GM20000 (cell line): ENCODE measurements around the gene PRDM1.

ENCODE experiments used
- DNase-seq: peaks from one replicate; pipeline ENCODE4 v3.0.0; 2012; ENCODE audit warnings: low spot score
- TF ChIP-seq, protein P1 (sequence below): IDR thresholded peaks from 2 replicates; pipeline ENCODE4 v1.5.1; 2012; ENCODE audit warnings: mild to moderate bottlenecking, control low read depth; ENCODE audit errors: extremely low read depth, missing control alignments

The PRDM1 gene

DNA sequence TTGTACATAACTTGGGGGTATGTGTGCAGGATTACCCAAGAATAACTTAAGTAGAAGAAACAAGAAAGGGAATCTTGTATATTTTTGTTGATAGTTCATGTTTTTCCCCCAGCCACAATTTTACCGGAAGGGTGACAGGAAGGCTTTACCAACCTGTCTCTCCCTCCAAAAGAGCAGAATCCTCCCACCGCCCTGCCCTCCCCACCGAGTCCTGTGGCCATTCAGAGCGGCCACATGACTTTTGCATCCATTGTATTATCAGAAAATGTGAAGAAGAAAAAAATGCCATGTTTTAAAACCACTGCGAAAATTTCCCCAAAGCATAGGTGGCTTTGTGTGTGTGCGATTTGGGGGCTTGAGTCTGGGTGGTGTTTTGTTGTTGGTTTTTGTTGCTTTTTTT lies 22.0 kb downstream of the PRDM1 start:
- TF ChIP-seq, protein P1, sequence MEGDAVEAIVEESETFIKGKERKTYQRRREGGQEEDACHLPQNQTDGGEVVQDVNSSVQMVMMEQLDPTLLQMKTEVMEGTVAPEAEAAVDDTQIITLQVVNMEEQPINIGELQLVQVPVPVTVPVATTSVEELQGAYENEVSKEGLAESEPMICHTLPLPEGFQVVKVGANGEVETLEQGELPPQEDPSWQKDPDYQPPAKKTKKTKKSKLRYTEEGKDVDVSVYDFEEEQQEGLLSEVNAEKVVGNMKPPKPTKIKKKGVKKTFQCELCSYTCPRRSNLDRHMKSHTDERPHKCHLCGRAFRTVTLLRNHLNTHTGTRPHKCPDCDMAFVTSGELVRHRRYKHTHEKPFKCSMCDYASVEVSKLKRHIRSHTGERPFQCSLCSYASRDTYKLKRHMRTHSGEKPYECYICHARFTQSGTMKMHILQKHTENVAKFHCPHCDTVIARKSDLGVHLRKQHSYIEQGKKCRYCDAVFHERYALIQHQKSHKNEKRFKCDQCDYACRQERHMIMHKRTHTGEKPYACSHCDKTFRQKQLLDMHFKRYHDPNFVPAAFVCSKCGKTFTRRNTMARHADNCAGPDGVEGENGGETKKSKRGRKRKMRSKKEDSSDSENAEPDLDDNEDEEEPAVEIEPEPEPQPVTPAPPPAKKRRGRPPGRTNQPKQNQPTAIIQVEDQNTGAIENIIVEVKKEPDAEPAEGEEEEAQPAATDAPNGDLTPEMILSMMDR = no peak
- no peak for DNase-seq

DNA sequence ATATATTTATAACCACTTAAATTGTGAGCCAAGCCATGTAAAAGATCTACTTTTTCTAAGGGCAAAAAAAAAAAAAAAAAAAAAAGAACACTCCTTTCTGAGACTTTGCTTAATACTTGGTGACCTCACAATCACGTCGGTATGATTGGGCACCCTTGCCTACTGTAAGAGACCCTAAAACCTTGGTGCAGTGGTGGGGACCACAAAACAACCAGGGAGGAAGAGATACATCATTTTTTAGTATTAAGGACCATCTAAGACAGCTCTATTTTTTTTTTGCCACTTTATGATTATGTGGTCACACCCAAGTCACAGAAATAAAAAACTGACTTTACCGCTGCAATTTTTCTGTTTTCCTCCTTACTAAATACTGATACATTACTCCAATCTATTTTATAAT lies 22.9 kb downstream of the PRDM1 start:
- TF ChIP-seq, protein P1 = no peak
- no peak for DNase-seq

DNA sequence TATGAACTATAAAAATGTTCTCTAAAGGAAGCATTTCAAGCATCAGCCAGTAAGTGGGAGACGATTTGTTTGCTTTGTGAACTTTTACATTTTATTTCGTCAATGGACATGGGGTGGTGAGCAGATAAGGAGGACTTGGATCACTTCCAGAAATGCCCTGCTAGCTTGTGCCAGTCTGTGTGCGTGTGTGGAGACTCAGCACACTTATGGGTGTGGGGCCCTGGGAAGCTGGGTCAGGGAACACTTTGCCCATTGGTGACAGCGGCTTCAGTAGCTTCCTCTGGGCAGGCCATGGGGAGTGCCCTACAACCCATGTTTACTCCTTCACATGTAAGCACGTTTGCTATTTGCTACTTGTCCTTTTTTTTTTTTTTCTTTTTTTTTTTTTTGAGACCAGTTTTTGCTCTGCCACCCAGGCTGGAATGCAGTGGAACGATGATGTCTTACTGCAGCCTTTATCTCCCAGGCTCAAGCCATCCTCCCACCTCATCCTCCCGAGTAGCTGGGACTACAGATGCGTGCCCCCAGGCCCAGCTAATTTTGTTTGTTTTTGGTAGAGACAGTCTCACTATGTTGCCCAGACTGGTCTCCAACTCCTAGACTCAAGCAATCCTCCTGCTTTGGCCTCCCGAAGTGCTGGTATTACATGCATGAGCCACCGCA lies 24.2 kb downstream of the PRDM1 start:
- TF ChIP-seq, protein P1 = no peak
- DNase-seq = no peak

DNA sequence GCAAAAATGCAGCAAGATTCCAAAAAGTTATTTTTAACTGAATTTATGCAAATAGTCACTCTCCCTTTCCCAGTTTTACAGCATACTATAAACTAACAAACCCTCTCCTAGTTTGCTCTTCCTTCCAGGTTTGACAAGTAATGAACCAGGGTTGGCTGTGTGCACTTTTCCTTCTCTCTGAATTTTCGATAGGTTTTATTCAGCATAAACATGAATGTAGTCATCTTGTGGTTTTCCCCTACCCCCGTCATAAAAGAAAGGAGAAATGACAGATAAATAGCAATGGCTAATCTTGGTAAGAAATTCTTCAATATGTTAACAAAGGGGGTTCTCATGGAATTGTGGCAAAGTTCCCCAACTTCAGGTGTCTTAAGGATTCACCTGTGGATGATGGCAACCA lies 26.3 kb downstream of the PRDM1 start:
- TF ChIP-seq, protein P1 = no peak
- no peak for DNase-seq

DNA sequence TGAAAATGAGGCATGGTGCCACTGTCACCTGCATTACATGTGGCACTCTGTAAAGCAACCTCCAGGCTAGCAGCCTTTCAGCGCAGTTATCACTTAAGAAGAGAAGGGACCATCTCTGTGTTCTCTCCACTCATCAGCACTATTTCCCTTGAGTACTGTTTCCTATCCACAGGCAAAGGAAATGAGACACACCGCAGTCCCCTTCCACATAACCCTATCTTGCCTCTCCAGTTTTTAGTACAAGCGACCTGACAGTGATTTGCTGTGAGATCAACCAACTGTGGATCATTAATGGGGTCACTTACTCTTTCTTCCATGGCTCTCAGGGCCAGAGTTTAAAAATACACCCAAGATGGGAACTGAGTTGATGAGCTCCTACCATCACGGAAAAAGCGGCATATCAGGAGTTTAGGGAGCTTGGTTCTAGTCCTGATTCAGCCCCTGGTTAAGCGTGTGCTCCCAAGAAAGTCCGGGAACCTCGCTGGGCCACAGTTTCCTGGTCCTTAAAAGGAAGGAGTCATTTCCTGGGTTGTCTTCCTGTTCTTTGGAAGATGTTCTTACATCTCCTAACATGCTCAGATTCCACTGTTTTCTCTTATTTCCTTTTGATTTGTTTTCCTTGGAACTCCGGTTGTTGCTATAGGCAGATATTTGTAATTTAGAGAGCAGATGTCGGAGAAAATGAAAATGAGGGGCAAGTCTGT lies 27.3 kb downstream of the PRDM1 start:
- no peak for DNase-seq
- TF ChIP-seq, protein P1 = no peak

DNA sequence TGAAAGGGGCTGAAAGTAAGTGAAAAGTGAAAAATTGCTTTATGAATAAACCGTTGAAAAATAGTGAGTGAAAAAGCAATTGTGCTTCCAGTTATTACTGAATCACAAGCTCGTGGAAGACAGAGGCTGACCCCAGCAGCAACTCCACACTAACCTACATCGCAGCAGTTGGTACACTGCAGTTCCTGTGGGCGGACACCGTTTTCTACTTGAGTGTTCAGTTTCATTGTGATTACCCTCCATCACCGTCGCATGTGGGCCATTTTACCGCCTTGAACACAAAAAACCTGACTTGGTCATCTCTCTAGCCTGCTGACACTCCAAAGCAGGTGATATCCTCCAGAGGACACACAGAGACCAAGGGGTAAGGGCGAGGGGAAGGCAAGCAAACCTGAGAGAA lies 28.4 kb downstream of the PRDM1 start:
- TF ChIP-seq, protein P1 = no peak
- DNase-seq = peak; percentile 63

DNA sequence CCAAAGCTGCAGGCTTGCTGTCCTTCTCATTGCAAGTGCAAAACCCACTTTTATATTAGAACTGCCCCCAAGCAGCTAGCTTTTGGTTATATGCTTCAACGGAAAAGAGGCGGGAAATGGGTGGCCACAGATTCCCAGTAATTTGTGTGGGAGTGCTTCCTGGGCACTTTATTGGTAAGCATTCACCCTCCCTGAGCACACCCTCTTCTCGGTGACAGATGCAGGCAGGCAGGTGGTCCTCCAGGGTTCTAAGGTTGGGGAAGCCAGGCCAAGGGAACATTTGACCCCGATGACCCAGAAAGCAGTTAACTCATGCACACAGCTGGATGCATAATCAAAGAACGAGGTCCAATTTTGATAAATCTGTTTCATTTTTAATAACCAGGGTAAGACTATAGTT lies 29.1 kb downstream of the PRDM1 start:
- no peak for DNase-seq
- TF ChIP-seq, protein P1 = no peak
